ENCODE measurements around the gene FAM47B.

- TF ChIP-seq SP1 (IDR thresholded peaks at IDR 0.05) (no peak), BHLHE40 (IDR thresholded peaks at IDR 0.05; ENCODE audit: borderline replicate concordance) (no peak), L3MBTL2 (conservative IDR thresholded peaks at IDR 0.05) (no peak), FOXM1 (IDR thresholded peaks at IDR 0.05; ENCODE audit: borderline replicate concordance) (no peak), ELF4 (IDR thresholded peaks at IDR 0.05) (no peak), ARNT (IDR thresholded peaks at IDR 0.05) (no peak), TARDBP (IDR thresholded peaks at IDR 0.05) (no peak)
- TF ChIP-seq, protein P1, sequence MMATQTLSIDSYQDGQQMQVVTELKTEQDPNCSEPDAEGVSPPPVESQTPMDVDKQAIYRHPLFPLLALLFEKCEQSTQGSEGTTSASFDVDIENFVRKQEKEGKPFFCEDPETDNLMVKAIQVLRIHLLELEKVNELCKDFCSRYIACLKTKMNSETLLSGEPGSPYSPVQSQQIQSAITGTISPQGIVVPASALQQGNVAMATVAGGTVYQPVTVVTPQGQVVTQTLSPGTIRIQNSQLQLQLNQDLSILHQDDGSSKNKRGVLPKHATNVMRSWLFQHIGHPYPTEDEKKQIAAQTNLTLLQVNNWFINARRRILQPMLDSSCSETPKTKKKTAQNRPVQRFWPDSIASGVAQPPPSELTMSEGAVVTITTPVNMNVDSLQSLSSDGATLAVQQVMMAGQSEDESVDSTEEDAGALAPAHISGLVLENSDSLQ (IDR thresholded peaks at IDR 0.05), result no peak
These were observed 27.0 kb upstream of the FAM47B start for GRCh38 chrX:34915463-34916225.
